ENCODE results near the gene STAMBP. TPM values are rescaled to one million over a fixed set of nuclear protein-coding genes. Genes with fewer than 3 reads are reported as not detected.

STAMBP gene
- total RNA-seq, 4 donors from 2014 or later = 29.0 to 45.0 (median 33.5) TPM

- WGBS = 63% methylated on average over 12 of the region's 12 CpGs
- peaks cover 14% of the 10 kb centered on the region for H3K27me3 ChIP-seq
- H3K4me1 ChIP-seq = peaks cover 3% of the 10 kb centered on the region
- no peaks in the 10 kb centered on the region for H3K9me3 ChIP-seq
- no peak overlapping the region for H3K27ac ChIP-seq
- no peak for DNase-seq (ENCODE audit: low spot score in 2 of 2)
- no peak overlapping the region for H3K4me3 ChIP-seq
- no peaks in the 10 kb centered on the region for H3K36me3 ChIP-seq
- TF ChIP-seq POLR2AphosphoS5 (IDR thresholded peaks at IDR 0.05) (no peak), POLR2A (IDR thresholded peaks at IDR 0.05) (no peak), EP300 (IDR thresholded peaks at IDR 0.05) (no peak), CTCF (IDR thresholded peaks at IDR 0.05) (no peak)
These were observed 92.1 kb downstream of the STAMBP start for GRCh38 chr2:73920577-73921545.

- Histone ChIP-seq H3K9me3 (no peaks in the 10 kb centered on the region), H3K36me3 (no peaks in the 10 kb centered on the region), H3K27ac (no peak overlapping the region), H3K4me1 (peaks cover 9% of the 10 kb centered on the region), H3K4me3 (no peak overlapping the region), H3K27me3 (peaks cover 14% of the 10 kb centered on the region)
- no peak for TF ChIP-seq POLR2A (IDR thresholded peaks at IDR 0.05)
- TF ChIP-seq CTCF (IDR thresholded peaks at IDR 0.05) = no peak
- TF ChIP-seq POLR2AphosphoS5 (IDR thresholded peaks at IDR 0.05) = no peak
- no peak for TF ChIP-seq EP300 (IDR thresholded peaks at IDR 0.05)
- WGBS = 89% methylated on average over 9 of the region's 9 CpGs
- DNase-seq (ENCODE audit: low spot score in 2 of 2) = no peak
These were observed 92.8 kb downstream of the STAMBP start for GRCh38 chr2:73921581-73921980.

- no peak for DNase-seq (ENCODE audit: low spot score in 2 of 2)
- no peak overlapping the region for H3K27ac ChIP-seq
- H3K4me1 ChIP-seq = peaks cover 17% of the 10 kb centered on the region
- no peaks in the 10 kb centered on the region for H3K36me3 ChIP-seq
- TF ChIP-seq POLR2AphosphoS5 (IDR thresholded peaks at IDR 0.05) (no peak), CTCF (IDR thresholded peaks at IDR 0.05) (no peak), POLR2A (IDR thresholded peaks at IDR 0.05) (no peak), EP300 (IDR thresholded peaks at IDR 0.05) (no peak)
- 59% methylated on average over 5 of the region's 5 CpGs for WGBS
- H3K9me3 ChIP-seq = no peaks in the 10 kb centered on the region
- H3K27me3 ChIP-seq = peaks cover 14% of the 10 kb centered on the region
- H3K4me3 ChIP-seq = no peak overlapping the region
These were observed 93.9 kb downstream of the STAMBP start for GRCh38 chr2:73922681-73923080.

Other genes with a start within 250 kb of the STAMBP start
- not detected for gene NAT8, start 186.5 kb upstream of the STAMBP start, total RNA-seq
- 10 to 100 TPM; 19.2 to 32.2 (median 29.0) TPM for gene TPRKB, start 91.6 kb upstream of the STAMBP start, total RNA-seq
- 10 to 100 TPM; 45.6 to 59.1 (median 57.0) TPM for gene DUSP11, start 48.9 kb upstream of the STAMBP start, total RNA-seq
- gene C2orf78, start 44.8 kb upstream of the STAMBP start, total RNA-seq = not detected
- gene ACTG2, start 64.0 kb downstream of the STAMBP start, total RNA-seq = 10 to 100 TPM in 3 of 4 donors, 1 to 10 TPM in 1; 9.4 to 43.5 (median 20.7) TPM
- gene DGUOK, start 97.9 kb downstream of the STAMBP start, total RNA-seq = 10 to 100 TPM; 26.2 to 74.9 (median 48.1) TPM
- gene TET3, start 155.9 kb downstream of the STAMBP start, total RNA-seq = 10 to 100 TPM; 53.6 to 75.3 (median 58.4) TPM

Measured in suprapubic skin (tissue), 4 donors.